Measurements from ENCODE around the gene ATF4. TPM values are rescaled to one million over a fixed set of nuclear protein-coding genes. Genes with fewer than 3 reads are reported as not detected.

ATF4 gene
- total and polyA plus RNA-seq, 2 donors from 2014 or later = 261 to 293 TPM

GRCh38 chr22:39556970-39557841, 36.8 kb downstream of the ATF4 start:
- no peaks in the 10 kb centered on the region for H3K4me1 ChIP-seq (ENCODE audit: control insufficient read depth in 2 of 3, insufficient read depth in 2 of 3, low read depth in 1 of 3, low read length in 3 of 3)
- intact Hi-C loops (cut with DNase I) = no loop called here
- FAIRE-seq (no peak), DNase-seq (peak in 3 of 5 donors; percentile 25 to 48 (median 35))
- peaks cover 6% of the 10 kb centered on the region for H3K27me3 ChIP-seq (ENCODE audit: control insufficient read depth, insufficient read depth, low read length)
- TF ChIP-seq CTCF (IDR thresholded peaks at IDR 0.05; ENCODE audit: borderline replicate concordance, extremely low read depth, insufficient read depth) = no peak
- no peak overlapping the region for H3K4me3 ChIP-seq (ENCODE audit: low read length in 3 of 3)
- no peaks in the 10 kb centered on the region for H3K36me3 ChIP-seq (ENCODE audit: control insufficient read depth in 2 of 3, insufficient read depth in 3 of 3, low read length in 3 of 3)
- no peak overlapping the region for H3K9ac ChIP-seq (ENCODE audit: low read length in 3 of 3)
- H3K27ac ChIP-seq (ENCODE audit: low read depth in 2 of 2, low read length in 2 of 2) = no peak overlapping the region
- no peaks in the 10 kb centered on the region for H3K9me3 ChIP-seq (ENCODE audit: control insufficient read depth in 2 of 3, insufficient read depth in 1 of 3, low read length in 3 of 3)

- FAIRE-seq (no peak), DNase-seq (peak in 2 of 5 donors; percentile 33 to 40)
- no peaks in the 10 kb centered on the region for H3K9me3 ChIP-seq (ENCODE audit: control insufficient read depth in 2 of 3, insufficient read depth in 1 of 3, low read length in 3 of 3)
- no peaks in the 10 kb centered on the region for H3K4me1 ChIP-seq (ENCODE audit: control insufficient read depth in 2 of 3, insufficient read depth in 2 of 3, low read depth in 1 of 3, low read length in 3 of 3)
- TF ChIP-seq CTCF (IDR thresholded peaks at IDR 0.05; ENCODE audit: borderline replicate concordance, extremely low read depth, insufficient read depth) = no peak
- intact Hi-C loops (cut with DNase I) = no loop called here
- no peaks in the 10 kb centered on the region for H3K36me3 ChIP-seq (ENCODE audit: control insufficient read depth in 2 of 3, insufficient read depth in 3 of 3, low read length in 3 of 3)
- no peak overlapping the region for H3K9ac ChIP-seq (ENCODE audit: low read length in 3 of 3)
- H3K27me3 ChIP-seq (ENCODE audit: control insufficient read depth, insufficient read depth, low read length) = peaks cover 6% of the 10 kb centered on the region
- H3K4me3 ChIP-seq (ENCODE audit: low read length in 3 of 3) = no peak overlapping the region
- H3K27ac ChIP-seq (ENCODE audit: low read depth in 2 of 2, low read length in 2 of 2) = no peak overlapping the region
Measured at GRCh38 chr22:39558254-39558727, 37.9 kb downstream of the ATF4 start.

DNA sequence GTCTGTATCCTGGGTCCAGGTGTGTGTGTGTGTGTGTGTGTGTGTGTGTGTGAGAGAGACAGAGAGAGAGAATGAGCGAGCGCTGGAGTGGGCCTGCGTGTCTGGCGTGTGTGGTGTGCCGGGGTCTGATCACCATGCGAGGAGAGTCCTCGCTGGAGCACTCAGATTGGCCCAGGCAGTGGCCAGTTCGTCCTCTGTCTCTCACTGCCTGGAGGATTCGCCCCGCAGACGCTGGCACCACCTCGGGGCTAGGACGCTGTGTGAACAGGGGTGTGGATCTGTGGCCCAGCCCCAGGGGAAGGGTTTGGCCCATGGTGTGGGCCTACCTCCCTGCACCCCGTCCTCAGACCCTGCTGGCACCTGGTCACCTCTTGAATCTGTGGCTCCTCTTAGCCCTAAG, 38.6 kb downstream of the ATF4 start:
- peaks cover 6% of the 10 kb centered on the region for H3K27me3 ChIP-seq (ENCODE audit: control insufficient read depth, insufficient read depth, low read length)
- FAIRE-seq = no peak

More for the DNA sequence above, 38.6 kb downstream of the ATF4 start:
- Histone ChIP-seq H3K4me1 (ENCODE audit: control insufficient read depth in 2 of 3, insufficient read depth in 2 of 3, low read depth in 1 of 3, low read length in 3 of 3) (no peaks in the 10 kb centered on the region), H3K9ac (ENCODE audit: low read length in 3 of 3) (no peak overlapping the region), H3K27ac (ENCODE audit: low read depth in 2 of 2, low read length in 2 of 2) (no peak overlapping the region), H3K36me3 (ENCODE audit: control insufficient read depth in 2 of 3, insufficient read depth in 3 of 3, low read length in 3 of 3) (no peaks in the 10 kb centered on the region), H3K9me3 (ENCODE audit: control insufficient read depth in 2 of 3, insufficient read depth in 1 of 3, low read length in 3 of 3) (no peaks in the 10 kb centered on the region), H3K4me3 (ENCODE audit: low read length in 3 of 3) (no peak overlapping the region)
- no peak for TF ChIP-seq CTCF (IDR thresholded peaks at IDR 0.05; ENCODE audit: borderline replicate concordance, extremely low read depth, insufficient read depth)
- no peak for DNase-seq
- intact Hi-C loops (cut with DNase I) = no loop called here
